Omental fat pad (tissue), 4 donors: ENCODE data around the gene DALRD3. TPM values are rescaled to one million over a fixed set of nuclear protein-coding genes. Genes with fewer than 3 reads are reported as not detected.

Experiments used
- ATAC-seq: fragments of 150-250 bp; one replicate; pipeline ENCODE4 v1.9.1; 2016; ENCODE audit warnings: mild to moderate bottlenecking, moderate library complexity; ENCODE audit not compliant: low FRiP score
- DNase-seq: peaks from one replicate; pipeline ENCODE4 v3.0.0-alpha.2; 2019; ENCODE audit warnings: low spot score
- total RNA-seq, 4 donors: library from RNA; depleted of rRNA; stranded (reverse); fragments of >200 nt; gene quantifications; one replicate each; pipeline ENCODE4 v1.1.0, GENCODE V29; 2016
- TF ChIP-seq, protein P1 (sequence below), 3 donors: fragments of 450-650 bp; IDR thresholded peaks; one replicate each; pipeline ENCODE4 v1.5.1; 2016 to 2017; ENCODE audit warnings: antibody characterized with exemption in 3 of 3, mild to moderate bottlenecking in 3 of 3, moderate library complexity in 2 of 3

DALRD3 gene, protein sequence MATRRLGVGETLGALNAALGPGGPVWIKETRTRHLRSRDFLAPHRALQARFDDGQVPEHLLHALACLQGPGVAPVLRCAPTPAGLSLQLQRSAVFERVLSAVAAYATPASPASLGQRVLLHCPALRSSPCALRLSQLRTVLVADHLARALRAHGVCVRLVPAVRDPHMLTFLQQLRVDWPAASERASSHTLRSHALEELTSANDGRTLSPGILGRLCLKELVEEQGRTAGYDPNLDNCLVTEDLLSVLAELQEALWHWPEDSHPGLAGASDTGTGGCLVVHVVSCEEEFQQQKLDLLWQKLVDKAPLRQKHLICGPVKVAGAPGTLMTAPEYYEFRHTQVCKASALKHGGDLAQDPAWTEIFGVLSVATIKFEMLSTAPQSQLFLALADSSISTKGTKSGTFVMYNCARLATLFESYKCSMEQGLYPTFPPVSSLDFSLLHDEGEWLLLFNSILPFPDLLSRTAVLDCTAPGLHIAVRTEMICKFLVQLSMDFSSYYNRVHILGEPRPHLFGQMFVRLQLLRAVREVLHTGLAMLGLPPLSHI
- total RNA-seq = 10 to 100 TPM; 15.3 to 36.9 (median 30.9) TPM

DNA sequence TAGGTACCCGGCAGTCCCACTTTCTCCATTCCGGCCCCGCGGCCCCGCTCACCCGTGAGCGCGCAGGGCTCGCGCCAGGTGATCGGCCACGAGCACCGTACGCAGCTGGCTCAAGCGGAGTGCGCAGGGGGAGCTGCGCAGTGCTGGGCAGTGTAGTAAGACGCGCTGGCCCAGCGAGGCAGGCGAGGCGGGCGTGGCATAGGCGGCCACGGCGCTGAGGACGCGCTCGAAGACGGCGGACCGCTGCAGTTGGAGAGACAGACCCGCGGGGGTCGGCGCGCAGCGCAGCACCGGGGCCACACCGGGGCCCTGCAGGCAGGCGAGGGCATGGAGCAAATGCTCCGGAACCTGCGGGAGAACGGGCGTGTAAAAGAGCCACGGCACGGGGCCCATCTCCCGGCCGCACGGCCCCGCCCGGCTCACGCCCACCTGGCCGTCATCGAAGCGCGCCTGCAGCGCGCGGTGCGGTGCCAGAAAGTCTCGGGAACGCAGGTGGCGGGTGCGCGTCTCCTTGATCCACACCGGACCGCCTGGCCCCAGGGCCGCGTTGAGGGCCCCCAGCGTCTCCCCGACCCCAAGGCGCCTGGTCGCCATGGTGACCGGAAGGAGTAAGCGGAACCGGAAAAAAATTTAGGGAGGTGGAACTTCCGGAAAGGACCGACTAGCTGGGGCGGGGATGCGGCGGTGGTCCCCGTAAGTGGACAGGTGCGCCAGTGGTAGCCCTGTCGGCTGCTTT, at the start of gene DALRD3:
DALRD3 (minus strand) TSS at position 610 of the 736 bp plus-strand sequence; CDS start at position 594, 16 bp downstream.
- DNase-seq (peak; percentile 47), ATAC-seq (peak; percentile 12)
- TF ChIP-seq, protein P1, sequence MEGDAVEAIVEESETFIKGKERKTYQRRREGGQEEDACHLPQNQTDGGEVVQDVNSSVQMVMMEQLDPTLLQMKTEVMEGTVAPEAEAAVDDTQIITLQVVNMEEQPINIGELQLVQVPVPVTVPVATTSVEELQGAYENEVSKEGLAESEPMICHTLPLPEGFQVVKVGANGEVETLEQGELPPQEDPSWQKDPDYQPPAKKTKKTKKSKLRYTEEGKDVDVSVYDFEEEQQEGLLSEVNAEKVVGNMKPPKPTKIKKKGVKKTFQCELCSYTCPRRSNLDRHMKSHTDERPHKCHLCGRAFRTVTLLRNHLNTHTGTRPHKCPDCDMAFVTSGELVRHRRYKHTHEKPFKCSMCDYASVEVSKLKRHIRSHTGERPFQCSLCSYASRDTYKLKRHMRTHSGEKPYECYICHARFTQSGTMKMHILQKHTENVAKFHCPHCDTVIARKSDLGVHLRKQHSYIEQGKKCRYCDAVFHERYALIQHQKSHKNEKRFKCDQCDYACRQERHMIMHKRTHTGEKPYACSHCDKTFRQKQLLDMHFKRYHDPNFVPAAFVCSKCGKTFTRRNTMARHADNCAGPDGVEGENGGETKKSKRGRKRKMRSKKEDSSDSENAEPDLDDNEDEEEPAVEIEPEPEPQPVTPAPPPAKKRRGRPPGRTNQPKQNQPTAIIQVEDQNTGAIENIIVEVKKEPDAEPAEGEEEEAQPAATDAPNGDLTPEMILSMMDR (IDR thresholded peaks at IDR 0.05) = no peak

DNA sequence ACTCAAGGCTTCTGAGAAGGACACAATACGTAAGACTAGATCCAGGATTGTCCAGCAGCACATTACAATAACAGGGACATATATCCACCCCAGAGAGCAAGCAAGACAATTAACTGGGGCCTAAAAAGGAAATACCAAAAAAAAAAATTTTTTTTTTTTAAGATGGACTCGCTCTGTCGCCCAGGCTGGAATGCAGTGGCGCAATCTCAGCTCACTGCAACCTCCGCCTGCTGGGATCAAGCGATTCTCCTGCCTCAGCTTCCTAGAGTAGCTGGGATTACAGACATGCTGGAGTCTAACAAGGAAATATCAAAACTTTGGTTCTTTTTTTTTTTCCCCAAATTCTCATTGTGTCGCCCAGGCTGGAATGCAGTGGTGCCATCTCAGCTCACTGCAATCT, 39.6 kb upstream of the DALRD3 start:
- DNase-seq = no peak
- no peak for ATAC-seq
- TF ChIP-seq, protein P1 (IDR thresholded peaks at IDR 0.05) = no peak

DNA sequence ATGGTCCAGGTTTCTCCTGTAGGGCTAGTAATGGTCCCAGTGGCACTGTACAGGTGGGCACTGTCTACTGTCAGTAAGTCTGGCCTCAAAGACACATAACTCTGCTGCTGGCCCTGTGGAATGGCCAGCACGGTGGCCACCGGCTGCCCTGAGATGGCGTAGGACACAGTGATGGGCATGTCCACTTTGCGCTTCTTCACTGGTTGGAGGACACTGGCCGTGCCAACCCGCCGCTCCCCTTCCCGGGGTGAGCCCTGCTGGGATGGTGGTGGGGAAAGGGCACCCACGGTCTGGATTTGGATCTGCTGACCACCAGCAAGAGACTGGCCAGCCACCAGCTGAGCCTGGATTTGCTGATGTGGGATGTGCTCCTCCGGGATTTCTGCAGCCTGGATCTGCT, 38.9 kb upstream of the DALRD3 start:
- no peak for ATAC-seq
- TF ChIP-seq, protein P1 (IDR thresholded peaks at IDR 0.05) = no peak
- DNase-seq = no peak

DNA sequence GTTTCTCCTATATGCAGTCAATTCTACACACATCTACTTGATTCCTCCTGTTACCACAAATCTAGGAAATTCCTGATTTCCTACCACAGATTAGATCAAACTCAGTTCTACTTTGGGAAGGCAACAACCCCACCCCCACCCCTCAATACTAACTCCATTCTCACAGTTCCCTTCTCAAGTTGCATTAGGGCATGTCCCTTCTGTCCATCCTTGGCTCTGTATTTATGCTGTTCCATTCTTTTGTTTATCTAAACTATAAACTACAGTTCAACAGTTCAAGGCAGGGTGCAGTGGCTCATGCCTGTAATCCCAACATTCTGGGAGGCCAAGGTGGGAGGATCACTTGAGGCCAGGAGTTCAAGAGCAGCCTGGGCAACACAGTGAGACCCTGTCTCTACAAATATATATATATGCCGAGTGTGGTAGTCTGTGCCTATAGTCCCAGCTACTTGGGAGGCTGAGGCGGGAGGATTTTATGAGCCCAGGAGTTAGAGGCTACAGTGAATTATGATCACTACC, 36.0 kb upstream of the DALRD3 start:
- ATAC-seq (no peak), DNase-seq (no peak)
- TF ChIP-seq, protein P1 (IDR thresholded peaks at IDR 0.05) = no peak

DNA sequence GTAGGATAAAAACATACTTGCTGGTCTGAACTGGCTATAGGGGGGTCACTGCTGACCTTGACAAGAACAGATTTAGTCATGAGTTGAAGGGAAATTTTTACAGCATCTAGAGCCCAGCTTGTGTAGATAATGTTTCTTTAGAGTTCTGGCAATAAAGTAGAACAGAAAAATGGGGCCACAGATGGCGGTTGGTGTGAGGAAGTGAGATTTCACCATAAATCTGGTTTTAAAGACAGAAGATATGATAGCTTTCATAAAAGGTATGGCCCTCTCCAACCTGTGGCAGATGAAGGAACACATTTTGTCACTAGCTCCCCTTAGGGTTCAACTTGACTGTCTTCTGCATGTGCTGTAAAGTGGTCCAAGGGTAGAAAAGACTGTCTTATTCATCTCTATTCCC, 35.2 kb upstream of the DALRD3 start:
- DNase-seq = no peak
- TF ChIP-seq, protein P1 (IDR thresholded peaks at IDR 0.05) = no peak
- no peak for ATAC-seq

DNA sequence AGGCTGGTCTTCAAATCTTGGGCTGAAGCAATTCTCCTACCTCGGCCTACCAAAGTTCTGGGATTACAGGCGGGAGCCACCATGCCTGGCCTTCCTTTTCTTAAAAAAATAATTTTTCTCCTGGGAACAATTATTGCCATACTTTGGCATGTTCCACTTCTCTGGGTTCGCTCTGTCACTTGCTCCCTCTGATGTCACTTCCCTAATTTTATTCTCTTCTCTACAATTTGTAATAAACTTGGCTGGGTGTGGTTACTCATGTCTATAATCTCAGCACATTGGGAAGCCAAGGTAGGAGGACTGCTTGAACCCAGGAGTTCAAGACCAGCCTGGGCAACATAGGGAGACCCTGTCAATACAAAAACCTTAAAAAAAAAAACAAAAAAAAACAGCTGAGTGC, 16.9 kb upstream of the DALRD3 start:
- ATAC-seq (no peak), DNase-seq (no peak)
- TF ChIP-seq, protein P1 (IDR thresholded peaks at IDR 0.05) = no peak
